Ammon's horn (tissue), 1 donor: ENCODE measurements around the gene CCSER2.
"Not testable (repeated sequence)": the region's sequence is repeated elsewhere in the genome, so short reads cannot be mapped to it uniquely, and the experiment has no call there.

Experiments used
- DNase-seq: peaks from one replicate; pipeline ENCODE4 v3.0.0-alpha.2; 2016; ENCODE audit warnings: low spot score

Gene CCSER2

GRCh38 chr10:84522612-84523462 is 194.4 kb downstream of the CCSER2 start:
- no peak for DNase-seq

DNA sequence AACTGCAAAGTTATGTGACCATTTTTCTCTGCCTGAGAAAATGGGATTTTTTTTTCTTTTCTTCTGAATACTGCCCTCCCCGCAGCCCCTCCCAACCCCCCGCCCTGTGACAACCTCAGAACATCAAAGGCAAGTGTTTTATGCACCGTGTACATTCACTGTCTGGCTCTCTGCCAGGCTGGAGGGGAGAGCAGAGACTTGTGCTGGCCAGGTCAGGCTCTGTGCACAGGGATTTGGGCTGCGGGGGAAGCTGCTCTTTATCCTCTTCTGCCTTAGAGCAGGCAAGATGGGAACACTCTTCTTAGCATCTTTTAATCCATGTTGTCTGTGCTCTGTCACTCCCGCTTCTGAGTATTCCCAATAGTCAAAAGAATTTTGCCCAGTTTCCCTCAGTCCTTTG is 195.1 kb downstream of the CCSER2 start:
- no peak for DNase-seq

DNA sequence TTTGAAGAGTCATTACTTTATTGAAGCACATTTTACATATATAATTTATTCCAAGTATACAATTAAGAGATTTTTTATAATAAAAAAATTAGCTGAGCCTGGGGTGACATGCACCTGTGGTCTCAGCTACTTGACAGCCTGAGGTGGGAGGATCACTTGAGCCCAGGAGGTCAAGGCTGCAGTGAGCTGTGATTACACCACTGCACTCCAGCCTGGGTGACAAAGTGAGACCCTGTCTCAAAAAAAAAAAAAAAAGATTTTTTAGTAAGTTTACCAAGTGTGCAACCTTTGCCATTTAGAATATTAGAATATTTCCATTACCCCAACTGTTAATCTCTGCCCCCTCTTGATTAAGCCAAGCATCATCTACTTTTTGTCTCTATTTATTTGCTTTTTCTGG is 196.0 kb downstream of the CCSER2 start:
- DNase-seq, result no peak

DNA sequence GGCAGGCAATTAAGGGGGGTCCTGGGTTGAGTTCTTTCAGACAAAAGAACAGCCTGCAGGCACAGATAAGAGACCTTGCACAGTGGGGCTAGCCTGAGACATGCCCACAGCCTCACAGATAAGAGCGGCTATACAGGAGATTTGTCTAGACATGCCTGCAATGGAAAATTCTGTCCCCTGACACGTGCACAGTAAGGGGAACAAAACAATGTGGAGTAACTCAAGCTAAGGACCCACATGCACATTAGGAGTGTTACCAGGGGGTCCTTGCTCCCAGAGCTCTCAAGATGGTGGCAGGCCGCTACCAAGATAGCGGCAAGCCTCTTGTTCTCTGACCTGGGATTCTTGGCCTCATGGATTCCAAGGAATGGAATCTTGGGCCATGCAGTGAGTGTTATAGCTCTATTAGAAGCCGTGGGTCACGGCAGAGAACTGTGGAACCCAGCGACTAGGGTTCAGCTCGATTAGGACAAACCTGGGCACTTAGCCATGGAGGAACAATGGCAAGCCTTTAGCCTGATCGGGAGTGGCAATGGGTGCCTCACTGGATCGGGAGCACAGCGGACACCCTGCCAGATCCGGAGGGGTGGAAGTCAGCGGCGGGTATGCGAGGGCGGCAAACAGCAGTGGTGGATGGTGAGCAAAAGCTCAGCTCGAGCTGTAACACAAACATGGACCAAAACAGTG is 196.9 kb downstream of the CCSER2 start:
- no peak for DNase-seq

DNA sequence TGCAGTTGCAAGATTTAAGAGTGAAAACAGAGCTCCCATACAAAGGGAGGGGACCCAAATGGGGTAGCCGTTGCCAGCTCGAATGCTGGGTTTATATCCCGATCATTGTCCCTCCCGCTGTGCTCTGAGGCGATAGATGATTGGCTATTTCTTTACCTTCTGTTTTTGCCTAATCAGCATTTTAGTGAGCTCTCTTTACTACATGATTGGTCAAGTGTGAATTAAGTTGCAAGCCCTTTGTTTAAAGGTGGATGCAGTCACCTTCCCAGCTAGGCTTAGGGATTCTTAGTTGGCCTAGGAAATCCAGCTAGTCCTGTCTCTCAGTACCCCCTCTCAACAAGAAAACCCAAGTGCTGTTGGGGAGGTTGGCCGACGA is 197.4 kb downstream of the CCSER2 start:
- not testable (repeated sequence) for DNase-seq

- DNase-seq, result not testable (repeated sequence)
Observed at GRCh38 chr10:84527386-84527785, 199.0 kb downstream of the CCSER2 start.

- DNase-seq, result not testable (repeated sequence)
Observed at GRCh38 chr10:84528526-84528925, 200.1 kb downstream of the CCSER2 start.

GRCh38 chr10:84530724-84531325 is 202.4 kb downstream of the CCSER2 start:
- DNase-seq, result no peak

DNA sequence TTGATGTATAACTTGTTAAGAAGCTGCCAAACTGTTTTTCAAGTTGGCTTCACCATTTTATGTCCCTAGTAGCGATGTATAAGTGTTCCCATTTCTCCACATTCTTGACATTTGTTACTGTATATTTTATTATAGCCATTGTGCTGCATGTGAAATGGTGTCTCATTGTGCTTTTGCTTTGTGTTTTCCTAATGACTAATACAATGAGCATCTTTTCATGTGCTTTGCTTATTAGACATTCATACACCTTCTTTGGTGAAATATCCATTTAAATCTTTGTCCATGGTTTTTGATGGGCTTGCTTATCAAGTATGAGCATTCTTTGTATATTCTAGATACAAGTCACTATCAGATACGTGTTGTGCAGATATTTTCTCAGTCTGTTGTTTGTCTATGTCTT is 203.0 kb downstream of the CCSER2 start:
- no peak for DNase-seq

DNA sequence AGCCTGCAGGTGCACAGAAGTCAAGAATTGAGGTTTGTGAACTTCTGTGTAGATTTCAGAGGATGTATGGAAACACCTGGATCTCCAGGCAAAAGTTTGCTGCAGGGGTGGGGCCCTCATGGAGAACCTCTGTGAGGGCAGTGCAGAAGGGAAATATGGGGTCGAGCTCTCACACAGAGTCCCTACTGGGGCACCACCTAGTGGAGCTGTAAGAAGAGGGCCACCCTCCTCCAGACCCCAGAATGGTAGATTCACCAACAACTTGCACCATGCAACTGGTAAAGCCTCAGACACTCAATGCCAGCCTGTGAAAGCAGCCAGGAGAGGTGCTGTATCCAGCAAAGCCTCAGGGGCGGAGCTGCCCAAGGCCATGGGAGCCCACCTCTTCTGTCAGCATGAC is 205.8 kb downstream of the CCSER2 start:
- DNase-seq, result no peak

- peak; percentile 78 for DNase-seq
Observed at GRCh38 chr10:84537447-84537931, 209.1 kb downstream of the CCSER2 start.

DNA sequence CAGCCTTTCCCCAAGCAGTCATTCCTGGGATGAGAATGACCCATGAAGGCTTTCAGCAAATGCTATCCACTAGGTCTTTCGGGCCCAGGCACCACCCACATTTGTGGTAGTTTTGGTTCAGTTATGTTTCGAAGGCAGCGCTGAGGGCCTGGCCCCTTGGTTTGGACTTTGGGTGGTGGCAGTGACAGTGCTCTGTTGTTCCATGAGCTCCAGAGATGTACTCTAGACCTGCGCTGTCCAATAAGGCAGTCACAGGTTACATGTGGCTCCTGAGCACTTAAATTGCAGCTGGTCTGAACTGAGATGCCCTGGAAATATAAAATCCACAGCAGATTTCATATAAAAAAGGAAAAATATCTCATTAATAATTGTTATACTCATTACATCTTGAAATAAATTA is 209.6 kb downstream of the CCSER2 start:
- no peak for DNase-seq

DNA sequence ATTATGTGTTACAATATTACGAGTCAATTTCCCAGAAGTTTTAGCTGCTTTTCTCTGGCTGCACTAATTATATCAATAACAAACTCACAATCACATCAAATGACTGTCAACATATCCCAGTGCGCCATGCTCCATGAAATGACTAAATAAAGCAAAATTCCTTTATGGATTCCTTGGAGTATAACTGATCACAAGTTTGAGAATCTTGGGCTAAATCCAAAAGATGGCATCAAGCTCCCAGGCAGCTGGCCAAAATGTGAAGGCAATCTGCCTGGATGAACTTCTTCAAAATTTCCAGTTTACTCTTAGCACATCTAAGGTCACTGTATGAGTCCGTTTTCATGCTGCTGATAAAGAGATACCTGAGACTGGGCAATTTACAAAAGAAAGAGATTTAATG is 210.8 kb downstream of the CCSER2 start:
- DNase-seq, result no peak

DNA sequence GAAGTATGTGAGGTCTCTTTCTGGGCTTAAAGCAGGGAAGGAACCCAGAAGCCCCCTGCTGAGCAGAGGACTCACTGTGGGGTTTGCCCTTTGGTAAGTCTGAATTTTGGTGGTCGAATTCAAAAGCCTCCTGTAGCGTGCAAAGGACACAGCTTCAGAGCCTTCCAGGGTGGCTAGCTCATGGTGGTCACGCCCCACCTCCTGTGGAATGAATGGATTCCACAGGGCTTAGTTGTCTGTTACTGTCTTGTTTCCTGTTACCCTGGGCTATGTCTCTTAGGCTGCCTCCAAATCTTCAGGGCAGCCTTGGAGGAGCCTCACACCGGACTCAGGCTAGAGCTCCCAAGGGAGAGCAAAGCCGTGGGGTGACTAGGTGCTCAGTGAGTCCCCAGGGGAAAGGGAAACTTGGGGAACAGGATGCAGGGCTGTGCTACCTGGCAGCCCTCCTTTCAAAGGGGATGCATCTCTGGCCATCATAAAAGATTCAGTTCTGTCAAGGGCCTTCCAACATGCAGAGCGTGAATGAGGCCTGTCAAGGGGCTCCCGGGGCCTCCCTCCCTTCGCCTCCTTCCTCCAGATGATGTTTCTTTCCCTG is 211.7 kb downstream of the CCSER2 start:
- DNase-seq, result no peak

DNA sequence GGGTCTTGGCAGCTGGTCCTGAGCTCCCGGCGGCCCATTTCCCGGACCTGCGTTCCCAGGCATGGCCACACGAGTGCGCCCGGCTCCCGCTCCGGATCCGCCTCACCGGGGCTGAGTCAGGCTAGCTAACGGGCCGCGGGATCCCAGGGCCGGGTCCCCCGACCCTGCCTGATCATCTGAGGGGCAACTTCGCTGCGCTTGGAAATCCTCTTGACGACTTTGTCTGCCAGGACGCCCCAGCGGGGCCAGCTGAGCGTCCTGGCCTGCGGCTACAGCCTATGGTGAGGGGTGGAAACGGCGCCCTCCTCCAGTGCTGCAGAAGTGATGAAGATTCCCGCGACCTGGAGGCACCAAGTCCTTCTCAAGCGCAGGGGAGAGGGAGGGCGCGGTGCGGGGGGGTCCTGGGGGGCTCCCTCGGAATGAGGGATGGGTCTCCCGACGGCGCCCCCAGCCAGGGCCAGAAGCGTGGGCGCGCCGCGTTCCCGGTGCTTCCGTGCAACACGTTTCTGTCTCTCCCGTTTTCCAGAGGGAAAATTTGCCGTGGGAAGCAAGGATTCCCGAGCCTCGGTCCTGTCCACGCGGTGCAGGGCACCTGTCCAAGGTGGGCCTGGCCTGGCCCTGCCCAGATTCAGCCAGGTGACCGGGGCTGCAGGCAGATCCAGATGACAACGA is 212.4 kb downstream of the CCSER2 start:
- DNase-seq, result peak; percentile 43

DNA sequence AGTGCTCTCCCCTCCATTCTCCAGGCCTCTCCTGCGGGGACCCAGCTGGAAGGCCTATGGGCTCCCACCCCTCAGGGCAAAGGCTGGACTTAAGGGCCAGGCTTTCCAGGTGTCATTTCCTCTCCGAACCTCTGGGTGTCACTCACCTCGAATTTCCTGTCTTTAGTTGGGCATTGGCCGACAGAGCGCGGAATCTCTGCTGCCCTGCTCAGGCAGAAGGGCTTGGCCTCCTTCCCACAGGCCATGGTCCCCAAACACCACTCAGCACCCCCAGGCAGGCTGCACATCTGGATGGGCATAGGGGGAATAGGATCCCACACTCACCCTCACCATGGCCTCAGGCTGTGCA is 212.9 kb downstream of the CCSER2 start:
- DNase-seq, result no peak

GRCh38 chr10:84542522-84543490 is 214.4 kb downstream of the CCSER2 start:
- no peak for DNase-seq

DNA sequence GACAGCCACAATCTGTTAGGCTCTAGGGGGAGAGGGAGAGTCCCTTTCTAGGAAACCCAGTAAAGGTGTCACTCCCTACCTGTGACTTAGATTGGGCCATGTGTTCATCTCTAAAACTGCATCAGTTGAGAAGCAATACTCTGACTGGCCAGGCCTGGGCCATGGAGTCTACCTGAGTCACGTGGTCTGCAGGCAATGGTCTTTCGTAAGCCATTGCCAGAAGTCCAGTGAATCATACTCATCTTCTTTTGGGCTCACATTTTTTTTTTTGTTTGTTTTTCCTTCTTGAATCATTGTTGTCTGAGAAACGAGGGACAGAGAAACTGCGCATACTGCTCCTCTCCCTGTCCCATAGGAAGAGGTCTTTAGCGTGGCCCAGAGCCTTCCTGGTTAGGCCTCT is 215.6 kb downstream of the CCSER2 start:
- no peak for DNase-seq

GRCh38 chr10:84545651-84546050 is 217.3 kb downstream of the CCSER2 start:
- no peak for DNase-seq

GRCh38 chr10:84546609-84547008 is 218.2 kb downstream of the CCSER2 start:
- DNase-seq, result no peak

DNA sequence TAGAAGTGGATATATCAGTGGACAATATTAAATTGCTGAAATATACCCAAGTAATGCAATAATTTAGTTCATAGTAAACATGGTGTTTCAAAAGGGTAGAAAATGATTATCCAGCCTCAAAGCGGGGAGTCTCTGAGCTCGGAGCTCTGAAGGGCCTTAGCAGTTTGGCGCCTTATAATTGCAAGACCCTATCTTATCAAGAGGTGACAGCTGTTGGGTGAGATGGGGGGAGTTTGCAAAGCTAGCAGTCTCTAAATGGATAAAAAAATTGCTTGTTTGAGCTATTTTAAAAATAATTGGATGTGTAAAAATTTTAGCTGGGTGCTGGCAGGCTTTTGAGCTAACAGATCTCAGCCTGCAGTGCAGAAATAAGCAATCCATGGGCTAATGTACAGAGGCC is 219.2 kb downstream of the CCSER2 start:
- DNase-seq, result no peak
